Measurements from ENCODE around the gene PXMP4. TPM values are rescaled to one million over a fixed set of nuclear protein-coding genes. Genes with fewer than 3 reads are reported as not detected.

Gene PXMP4
- polyA plus RNA-seq, 1 experiment, result 11.2 TPM

DNA sequence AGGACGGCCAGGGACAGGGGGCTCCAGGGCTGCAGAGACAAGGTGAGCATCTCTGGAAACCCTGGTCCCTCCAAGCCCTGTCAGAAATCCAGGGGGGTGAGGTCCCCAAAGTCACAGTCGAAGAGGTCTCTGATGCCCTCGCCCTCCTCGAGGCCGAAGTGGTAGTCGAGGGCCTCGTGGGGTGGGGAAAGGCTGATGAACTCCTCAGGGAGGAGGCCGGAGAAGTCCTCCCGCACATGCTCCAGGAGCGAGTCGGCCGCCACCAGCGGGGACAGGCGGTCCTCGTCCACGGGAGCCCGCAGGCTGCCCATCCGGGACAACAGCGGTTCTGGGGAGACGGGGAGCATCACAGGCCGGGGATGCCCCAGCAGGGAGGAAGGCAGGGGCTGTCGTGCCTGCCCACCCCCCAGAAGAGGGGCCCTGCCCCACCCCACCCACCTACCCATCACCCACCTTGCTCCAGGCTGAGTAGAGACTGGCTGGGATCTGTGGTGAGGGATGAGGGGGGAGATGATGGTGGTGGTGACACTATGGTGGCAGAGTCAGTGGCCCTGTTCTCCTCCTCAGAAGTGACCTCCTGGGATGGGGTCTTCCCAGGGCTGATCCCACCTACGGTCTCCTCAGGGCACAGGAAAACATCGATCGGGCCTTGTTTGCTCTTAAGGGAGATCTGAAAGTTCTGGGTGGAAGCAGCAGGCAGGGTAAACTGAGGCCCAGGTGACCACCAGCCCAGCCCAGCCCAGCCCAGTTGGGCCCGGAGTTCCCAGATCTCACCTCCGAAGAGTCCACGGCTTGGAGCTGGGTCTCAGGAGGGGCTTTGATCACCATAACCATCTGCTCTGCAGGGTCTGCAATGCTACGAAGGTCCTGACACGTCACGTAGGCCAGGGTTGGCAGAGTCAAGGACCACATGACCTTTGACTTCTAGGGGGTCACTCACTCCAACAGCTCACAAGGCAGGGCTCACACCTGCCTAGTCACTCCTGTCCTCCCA, 43.2 kb downstream of the PXMP4 start:
- DNase-seq (ENCODE audit: low read depth), result no peak
- Histone ChIP-seq H3K27me3 (ENCODE audit: control insufficient read depth, insufficient read depth, low read length) (no peaks in the 10 kb centered on the region), H3K4me3 (ENCODE audit: low read depth, low read length) (no peak overlapping the region), H3K36me3 (ENCODE audit: control insufficient read depth, insufficient read depth, low read length) (no peaks in the 10 kb centered on the region)
- POLR2A ChIA-PET, result no interaction called here
- TF ChIP-seq, protein P1, sequence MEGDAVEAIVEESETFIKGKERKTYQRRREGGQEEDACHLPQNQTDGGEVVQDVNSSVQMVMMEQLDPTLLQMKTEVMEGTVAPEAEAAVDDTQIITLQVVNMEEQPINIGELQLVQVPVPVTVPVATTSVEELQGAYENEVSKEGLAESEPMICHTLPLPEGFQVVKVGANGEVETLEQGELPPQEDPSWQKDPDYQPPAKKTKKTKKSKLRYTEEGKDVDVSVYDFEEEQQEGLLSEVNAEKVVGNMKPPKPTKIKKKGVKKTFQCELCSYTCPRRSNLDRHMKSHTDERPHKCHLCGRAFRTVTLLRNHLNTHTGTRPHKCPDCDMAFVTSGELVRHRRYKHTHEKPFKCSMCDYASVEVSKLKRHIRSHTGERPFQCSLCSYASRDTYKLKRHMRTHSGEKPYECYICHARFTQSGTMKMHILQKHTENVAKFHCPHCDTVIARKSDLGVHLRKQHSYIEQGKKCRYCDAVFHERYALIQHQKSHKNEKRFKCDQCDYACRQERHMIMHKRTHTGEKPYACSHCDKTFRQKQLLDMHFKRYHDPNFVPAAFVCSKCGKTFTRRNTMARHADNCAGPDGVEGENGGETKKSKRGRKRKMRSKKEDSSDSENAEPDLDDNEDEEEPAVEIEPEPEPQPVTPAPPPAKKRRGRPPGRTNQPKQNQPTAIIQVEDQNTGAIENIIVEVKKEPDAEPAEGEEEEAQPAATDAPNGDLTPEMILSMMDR (IDR thresholded peaks at IDR 0.05; ENCODE audit: insufficient read depth, low read depth, low read length), result no peak
- CTCF ChIA-PET, result interaction anchor here (2.2 kb wide), 1 partner anchor 10 kb away, joined by 9 read pairs; the partner anchor contains the start of gene ACTL10

DNA sequence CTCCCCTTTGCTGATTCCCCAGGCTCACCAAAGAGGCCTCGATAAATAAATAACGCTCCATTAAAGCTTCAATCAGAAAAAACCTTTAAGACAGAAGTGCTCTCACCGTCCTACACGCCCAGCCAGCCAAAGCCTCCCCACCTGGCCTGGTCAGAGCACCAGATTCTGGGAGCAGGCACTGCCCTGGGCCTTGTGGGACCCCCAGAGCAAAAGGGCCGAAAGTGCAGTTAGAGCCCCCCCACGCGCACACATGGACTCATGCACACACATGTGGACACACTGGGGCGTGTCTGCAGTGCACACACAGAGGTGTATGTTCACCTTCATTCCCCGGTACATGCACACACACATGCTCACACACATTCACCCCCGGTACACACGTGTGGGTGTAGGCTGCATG, 44.0 kb downstream of the PXMP4 start:
- no peaks in the 10 kb centered on the region for H3K27me3 ChIP-seq (ENCODE audit: control insufficient read depth, insufficient read depth, low read length)
- no peak overlapping the region for H3K4me3 ChIP-seq (ENCODE audit: low read depth, low read length)
- DNase-seq (ENCODE audit: low read depth), result no peak
- CTCF ChIA-PET, result interaction anchor here (1.7 to 2.2 kb wide), 2 partner anchors 9 kb away, joined by 4 to 9 read pairs; partner anchors contain the start of gene ACTL10
- no peaks in the 10 kb centered on the region; the same call in 1 of the 2 replicates for H3K36me3 ChIP-seq (ENCODE audit: control insufficient read depth, insufficient read depth, low read length)
- TF ChIP-seq, protein P1 (IDR thresholded peaks at IDR 0.05; ENCODE audit: insufficient read depth, low read depth, low read length), result no peak
- POLR2A ChIA-PET, result no interaction called here

DNA sequence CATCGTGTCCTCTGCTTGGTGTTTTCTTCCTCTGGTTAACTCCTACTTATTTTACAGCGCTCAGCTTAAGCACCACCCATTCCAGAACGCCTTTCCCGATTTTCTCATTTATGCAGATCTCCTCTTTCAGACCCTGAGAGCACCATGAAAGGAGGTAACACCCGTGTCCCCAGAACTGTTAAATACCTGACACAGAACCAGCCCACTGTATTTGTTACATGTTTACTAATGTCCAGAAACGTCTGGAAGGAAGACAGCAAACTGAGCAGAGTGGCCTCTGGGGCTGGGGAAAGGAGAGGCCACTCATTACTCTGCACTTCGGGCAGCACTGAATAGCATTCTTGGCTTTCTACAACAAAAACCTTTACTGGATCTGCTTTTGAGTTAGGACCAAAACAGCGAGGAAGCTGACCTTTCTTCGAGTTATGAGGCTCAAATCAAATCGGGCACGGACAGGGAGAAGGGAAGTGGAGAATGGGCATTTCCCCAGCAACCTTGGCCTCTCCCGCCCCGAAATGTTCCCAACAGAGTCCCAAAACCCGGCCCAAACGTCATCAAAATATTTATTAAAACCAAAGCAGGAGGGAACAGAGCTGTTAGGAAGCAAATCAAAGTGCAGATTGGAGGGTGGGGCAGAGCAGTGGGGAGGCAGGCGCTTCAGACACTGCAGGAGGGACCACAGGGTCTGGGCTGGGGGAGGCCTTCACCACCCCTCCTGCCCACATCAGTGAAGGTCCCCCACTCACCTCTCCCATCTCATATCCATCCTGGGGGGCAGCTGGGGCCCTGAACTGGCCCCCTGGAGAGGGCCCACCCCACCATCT, 44.8 kb downstream of the PXMP4 start:
- TF ChIP-seq, protein P1 (IDR thresholded peaks at IDR 0.05; ENCODE audit: insufficient read depth, low read depth, low read length), result no peak
- Histone ChIP-seq H3K36me3 (ENCODE audit: control insufficient read depth, insufficient read depth, low read length) (peaks cover 1% of the 10 kb centered on the region; the same call in 1 of the 2 replicates), H3K27me3 (ENCODE audit: control insufficient read depth, insufficient read depth, low read length) (no peaks in the 10 kb centered on the region), H3K4me3 (ENCODE audit: low read depth, low read length) (peak overlapping the region; percentile 69)
- DNase-seq (ENCODE audit: low read depth), result no peak
- ChIA-PET CTCF (interaction anchor here (0.6 to 2.2 kb wide), 4 partner anchors 9 to 151 kb away, joined by 3 to 9 read pairs (median 4); partner anchors contain the start of gene ACTL10), POLR2A (interaction anchor here (0.6 kb wide), 1 partner anchor 10 kb away, joined by 4 read pairs; no protein-coding TSS in a partner anchor)

DNA sequence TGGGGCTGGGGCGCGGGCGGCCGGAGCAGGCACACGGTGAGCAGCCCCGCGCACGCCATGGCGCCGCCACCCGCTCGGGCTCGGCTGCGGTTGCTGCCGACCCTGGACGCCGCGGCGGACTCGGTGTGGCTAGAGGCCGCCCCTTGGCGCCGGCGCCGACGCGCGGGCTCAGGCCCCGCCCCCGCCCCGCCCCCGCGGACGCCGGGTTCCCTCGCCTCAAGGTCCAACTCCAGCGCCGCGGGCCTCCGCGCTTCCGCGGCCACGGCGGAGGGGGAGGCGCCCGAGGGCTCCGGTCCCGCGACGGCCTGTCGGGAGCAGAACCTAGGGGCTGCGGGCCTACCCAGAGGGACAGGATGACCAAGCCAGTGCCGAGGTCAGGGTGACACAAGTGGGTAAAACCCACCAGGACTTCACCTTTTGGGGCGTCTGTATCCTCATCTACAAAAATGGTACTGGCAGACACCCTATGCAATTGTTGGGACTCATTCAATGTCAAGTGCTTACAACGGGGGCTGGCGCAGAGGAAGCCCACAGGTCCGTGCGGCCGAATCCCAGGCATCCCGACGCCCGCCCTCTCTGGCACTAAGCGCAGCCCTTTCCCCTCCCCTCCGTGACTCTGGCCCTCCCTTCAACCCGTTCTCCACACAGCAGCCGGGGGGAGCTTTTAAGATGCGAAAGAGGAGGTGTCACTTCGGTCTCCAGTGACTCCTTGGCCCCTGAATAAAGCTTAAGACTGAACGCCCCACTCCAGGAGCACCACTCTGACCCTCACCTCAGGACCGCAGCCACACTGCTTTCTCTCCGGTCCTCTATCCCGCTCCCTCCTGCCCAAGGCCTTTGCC, 45.6 kb downstream of the PXMP4 start, which contains the start of gene NECAB3:
TSS of gene NECAB3 (minus strand) at position 135 of the 842 bp plus-strand sequence. CDS start at position 59, 76 bp downstream.
- H3K36me3 ChIP-seq (ENCODE audit: control insufficient read depth, insufficient read depth, low read length), result peaks cover 2% of the 10 kb centered on the region; the same call in 1 of the 2 replicates
- no peaks in the 10 kb centered on the region for H3K27me3 ChIP-seq (ENCODE audit: control insufficient read depth, insufficient read depth, low read length)
- CTCF ChIA-PET, result interaction anchor here (0.6 to 2.2 kb wide), 4 partner anchors 8 to 150 kb away, joined by 3 to 9 read pairs (median 4); partner anchors contain the start of gene ACTL10
- TF ChIP-seq, protein P1 (IDR thresholded peaks at IDR 0.05; ENCODE audit: insufficient read depth, low read depth, low read length), result no peak
- no peak for DNase-seq (ENCODE audit: low read depth)
- H3K4me3 ChIP-seq (ENCODE audit: low read depth, low read length), result peak within 1 kb of the TSS; percentile 69
- POLR2A ChIA-PET, result interaction anchor here (0.6 kb wide), 1 partner anchor 11 kb away, joined by 4 read pairs; no protein-coding TSS in a partner anchor
